Dermis blood vessel endothelial cell (primary cell): ENCODE data around the gene VASN. TPM values are rescaled to one million over a fixed set of nuclear protein-coding genes. Genes with fewer than 3 reads are reported as not detected.

Experiments
- DNase-seq: peaks from one replicate; pipeline ENCODE4 v3.0.0; 2010
- total RNA-seq: library from RNA; depleted of rRNA; stranded (reverse); fragments of >200 nt; gene quantifications from 2 replicates; pipeline ENCODE4 v1.2.3, GENCODE V29; 2014

Gene VASN
- total RNA-seq, 1 donor from 2014 or later = 1.9 TPM

DNA sequence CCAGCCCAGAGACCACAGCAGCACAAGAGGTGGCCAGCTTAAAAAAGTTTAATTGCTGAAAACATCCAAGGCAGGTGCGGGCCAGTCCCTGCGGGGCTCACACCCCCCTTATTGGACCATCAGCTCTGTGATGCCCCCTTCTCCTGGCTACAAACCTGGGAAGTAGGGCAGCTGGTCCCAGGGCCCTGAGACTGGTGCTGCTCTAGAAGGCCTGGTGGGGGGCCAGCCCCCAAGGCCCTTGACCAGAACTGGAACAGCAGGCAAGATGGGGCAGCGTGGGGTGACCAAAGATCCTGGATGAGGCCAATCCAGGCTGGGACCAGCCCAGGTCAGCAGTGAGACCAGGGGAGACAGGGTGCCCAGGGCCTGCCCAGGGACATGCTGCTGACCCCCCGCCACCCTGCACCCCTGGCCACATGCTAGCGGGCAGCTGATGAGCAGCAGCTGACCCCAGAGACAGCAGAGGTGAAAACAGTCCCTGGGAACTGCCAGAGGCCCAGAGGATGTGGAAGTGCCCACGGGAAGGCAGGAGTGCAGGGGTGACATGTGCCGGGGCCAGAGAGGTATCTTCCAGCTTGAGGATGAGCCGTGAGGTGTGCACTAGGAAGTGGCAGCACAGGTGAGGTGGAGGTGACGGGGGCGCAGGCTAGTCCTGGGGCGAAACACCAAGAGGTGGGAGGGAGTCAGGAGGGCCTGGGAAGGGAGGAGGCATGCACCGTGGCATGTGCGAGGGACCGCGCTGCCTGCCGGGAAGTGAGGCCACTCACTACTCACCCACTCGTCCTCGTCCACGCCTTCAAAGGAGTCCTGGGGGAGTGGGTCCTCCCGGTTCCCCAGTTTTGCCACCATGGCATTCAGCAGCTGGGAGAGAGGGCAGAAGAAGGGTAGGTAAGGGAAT lies 16.9 kb upstream of the VASN start:
- no peak for DNase-seq

DNA sequence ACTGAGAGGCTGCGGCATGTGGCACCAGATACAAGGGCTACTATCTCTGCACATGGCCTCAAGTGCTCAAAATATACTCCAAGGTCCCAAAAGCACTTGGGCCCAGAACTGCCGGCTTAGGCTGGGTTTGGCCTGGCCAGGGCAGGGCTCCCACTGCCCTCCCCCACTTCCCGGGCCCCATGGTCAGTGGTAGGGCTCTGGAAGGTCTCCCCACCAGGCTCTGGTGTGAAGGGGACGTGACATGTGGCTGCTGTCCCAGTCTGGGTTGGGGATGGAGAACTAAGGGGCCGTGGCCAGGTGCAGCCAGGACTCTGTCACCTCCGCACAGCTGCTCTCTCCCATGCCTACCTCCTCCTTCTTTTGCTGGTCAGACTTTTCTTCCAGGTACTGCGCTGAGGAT lies 14.8 kb upstream of the VASN start:
- DNase-seq = no peak

DNA sequence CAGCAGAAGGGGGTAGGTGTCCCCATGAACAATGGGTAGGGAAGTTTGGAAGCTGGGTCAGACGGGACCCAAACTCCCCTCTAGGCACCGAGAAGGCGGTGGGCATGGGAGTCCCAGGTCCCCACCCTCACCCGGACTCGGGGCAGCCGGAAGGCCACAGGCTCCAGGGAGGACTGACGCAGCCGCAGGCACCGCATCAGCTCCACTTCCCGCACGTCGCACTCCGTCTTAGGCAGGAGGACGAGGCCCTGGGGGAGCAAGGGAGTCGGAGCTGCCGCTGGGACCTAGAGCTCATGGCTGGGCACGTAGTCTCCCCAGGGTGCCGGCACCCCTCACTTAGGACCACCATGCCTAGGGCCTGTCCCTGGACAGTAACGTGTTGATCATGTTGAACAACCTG lies 13.4 kb upstream of the VASN start:
- no peak for DNase-seq

DNA sequence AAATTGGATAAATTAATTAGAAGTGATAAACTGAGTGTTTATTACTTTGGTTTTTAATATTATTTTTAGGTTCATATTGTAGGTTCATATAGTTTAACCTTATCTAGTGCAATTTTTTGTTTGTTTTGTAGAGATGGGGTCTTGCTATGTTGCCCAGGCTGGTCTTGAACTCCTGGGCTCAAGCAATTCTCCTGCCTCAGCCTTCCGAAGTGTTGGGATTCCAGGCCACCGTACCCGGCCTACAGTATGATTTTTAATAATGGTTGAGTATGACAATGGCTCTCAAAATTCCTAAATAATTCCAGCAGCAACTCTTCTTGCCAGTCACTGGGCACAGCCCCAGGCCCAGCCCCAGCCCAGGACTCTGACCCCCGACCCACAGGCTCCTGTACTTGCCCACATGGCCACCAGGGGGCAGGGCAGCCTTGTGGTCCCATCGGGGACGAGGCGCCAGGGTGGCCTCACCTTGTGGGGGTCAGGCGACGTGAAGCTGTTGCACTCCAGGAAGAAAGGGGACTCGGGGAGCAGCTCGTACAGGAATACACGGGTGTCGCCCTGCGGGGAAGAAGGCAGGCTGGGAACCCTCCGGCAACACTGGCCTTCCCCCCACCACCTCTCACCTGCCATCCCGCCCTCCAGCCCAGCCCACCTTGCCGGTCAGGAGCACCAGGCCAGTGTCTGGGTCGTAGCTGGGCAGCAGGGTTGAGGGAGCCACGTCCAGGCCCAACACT lies 12.7 kb upstream of the VASN start:
- peak; percentile 61 for DNase-seq

DNA sequence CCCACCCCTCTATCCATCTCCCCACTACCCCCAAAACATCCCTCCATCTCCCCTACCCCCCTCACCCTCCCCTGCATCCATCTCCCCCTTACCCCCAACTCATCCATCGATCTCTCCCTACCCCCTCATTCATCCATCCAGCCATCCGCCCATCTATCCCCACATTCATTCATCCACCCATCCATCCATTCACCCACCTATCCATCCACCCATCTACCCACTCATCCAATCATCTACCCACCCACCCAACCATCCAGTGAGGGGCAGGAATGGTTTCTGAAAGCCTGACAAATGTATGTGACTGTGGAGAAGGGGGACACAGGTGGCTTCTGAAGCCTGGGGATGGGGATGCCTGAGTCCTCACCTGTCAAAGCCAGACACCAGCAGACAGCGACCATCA lies 11.7 kb upstream of the VASN start:
- DNase-seq = no peak

DNA sequence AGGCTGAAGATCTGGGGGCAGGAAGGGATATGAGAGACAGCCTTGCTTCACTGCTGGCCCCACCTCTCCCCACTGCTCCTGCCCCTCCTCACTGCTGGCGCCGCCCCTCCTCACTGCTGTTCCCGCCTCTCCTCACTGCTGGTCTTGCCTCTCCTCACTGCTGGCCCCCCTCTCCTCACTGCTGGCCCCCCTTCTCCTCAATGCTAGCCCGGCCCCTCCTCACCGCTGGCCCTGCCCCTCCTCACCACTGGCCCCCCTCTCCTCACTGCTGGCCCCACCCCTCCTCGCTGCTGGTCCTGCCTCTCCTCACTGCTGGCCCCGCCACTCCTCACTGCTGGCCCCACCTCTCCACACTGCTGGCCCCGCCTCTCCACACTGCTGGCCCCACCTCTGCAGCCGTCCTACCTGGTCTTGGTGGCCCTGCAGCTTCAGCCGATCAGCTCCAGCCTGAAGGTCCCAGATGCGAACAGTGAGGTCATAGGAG lies 11.1 kb upstream of the VASN start:
- DNase-seq = no peak

- DNase-seq = no peak
These were observed 10.4 kb upstream of the VASN start for GRCh38 chr16:4361033-4361943.

GRCh38 chr16:4361944-4362311 lies 9.7 kb upstream of the VASN start:
- DNase-seq = no peak

DNA sequence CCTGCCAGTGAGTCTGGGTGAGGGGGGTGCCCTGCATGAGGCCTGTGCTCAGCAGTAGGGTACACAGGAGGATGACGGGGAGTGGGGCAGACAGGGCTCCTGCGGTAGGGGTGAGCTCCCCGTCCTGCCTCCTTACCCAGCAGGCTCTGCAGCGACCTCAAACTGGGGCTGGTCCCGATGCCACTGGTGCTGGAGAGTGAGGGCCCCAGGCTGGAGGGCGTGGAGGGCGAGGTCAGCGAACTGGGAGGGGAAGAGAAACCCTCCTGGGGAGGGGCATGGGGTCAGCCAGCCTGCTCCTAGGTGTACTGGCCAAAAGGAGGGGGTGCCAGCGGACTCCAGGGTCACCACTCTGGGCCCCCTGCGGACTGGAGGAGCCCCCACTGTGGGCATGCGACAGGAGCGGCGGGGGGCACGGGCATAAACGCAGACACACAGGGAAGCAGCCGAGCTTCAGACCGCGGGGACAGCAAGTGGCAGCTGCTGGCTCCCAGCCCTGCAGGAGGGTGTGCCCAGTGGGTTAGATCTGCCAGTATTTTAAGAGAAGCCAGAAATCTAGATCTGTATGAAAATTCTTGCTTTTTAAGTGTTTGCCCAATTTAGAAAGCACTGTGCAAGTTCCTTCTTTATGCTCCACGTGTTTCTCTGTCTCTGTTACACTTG lies 9.0 kb upstream of the VASN start:
- no peak for DNase-seq

DNA sequence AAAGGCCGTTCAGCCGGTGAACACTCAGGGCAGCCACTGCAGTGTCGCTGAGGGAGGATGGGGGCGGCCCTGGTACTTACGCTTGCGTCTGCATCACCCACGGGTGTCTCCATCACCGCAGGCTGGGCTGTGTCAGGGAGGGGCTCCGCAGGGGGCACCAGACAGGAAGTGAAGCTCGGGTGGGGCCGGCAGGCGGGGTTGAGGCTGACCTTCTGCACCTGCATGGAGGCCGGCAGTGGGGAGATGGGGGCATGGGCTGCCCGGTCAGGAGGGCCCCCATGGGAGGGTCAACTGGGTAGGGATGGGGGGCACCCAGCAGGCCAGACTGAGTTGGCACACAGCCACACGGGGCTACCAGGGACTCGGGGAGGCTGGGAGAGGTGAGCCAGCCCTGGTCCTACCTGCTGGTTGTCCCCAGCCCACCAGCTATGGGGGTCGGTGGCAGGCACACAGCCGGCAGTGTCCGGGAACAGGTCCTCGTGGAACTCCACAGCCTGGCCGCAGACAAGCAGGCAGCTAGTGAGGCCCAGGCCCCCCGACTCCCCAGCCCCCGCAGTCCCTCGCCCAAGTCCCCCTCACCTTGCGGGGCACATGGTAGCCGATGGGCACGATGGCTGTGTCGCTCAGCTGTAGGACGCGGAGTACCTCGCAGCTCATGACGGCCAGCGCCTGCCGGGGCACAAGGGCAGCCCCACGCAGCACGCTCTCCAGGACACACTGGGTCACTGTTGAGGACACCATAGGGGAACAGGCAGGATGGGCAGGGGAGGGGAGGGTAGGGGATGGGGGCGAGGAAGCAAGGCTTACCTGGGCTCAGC lies 7.2 kb upstream of the VASN start:
- DNase-seq = no peak

DNA sequence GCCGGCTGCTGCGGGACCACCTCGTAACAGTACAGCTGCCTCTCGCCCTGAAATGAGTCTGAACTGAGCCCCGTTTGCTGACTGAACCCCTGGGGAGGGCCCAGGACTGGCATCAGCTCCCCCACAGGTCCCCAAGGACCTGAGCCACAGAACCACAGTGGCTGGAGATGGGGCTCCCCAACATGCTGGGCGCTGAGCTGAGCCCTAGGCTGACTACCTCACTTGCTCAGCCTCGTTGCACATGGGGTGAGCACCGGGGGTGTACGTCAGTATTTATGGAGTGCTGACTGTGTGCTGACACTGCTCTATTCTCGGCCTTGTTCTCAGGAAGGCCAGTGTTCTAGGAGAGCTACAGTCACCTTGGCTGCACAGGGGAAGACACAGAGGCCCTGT lies 6.6 kb upstream of the VASN start:
- no peak for DNase-seq

GRCh38 chr16:4365615-4366014 lies 6.0 kb upstream of the VASN start:
- no peak for DNase-seq

DNA sequence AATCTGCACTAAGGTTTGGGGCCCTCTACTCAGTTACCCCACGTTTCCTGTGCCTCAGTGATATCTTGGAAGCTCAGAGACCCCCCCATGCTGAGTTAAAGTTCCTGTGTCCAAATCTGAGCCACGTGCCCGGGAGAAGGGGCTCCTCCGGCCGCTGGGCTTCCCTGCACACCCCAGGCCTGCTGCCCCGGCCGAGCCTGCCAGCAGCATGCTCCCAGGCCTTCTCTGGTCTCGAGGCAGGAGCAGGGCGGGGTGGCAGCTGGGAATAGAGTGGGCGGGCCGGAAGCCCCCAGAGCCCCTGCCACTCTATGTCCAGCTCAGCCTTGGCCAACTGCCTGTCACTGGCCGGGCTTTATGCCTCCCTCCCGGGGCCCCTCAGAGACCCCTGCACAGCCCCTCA lies 5.6 kb upstream of the VASN start:
- DNase-seq = no peak

GRCh38 chr16:4367393-4367856 lies 4.2 kb upstream of the VASN start:
- no peak for DNase-seq

DNA sequence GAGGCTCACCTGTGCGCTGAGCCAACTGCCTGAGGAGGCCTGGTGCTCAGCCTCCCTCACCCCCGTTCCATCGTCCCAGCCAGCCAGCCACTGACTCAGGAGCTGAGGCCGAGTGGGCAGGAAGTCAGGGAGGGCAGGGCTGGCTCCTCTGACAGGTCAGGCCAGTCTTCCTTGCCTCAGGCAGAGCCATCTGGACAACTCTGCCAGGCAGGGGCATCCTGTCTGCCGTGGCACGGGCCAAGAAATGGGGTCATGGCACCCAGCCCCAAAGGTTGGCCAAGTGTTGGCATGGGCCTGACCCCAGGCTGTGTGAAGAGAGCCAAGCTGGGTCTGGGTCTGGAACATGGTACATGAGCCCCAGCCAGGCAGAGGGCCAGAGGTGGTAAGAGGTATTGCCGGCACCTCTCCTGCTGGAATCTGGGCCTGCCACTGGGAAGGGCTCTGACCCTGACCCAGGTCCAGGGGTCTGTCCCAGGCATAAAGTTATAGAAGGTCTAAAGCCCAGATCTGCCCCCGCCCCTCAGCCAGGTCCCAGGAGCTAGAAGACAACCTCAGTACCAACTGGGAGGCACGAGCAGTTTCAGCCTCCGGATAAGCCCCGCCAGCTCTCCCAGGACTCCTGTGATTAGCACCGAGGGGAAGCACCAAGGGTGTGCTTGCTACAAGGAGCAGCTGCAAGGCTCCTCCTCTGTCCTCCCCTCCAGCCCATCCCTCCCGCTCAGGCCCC lies 2.5 kb upstream of the VASN start:
- peak; percentile 46 for DNase-seq

GRCh38 chr16:4370151-4370550 lies 1.5 kb upstream of the VASN start:
- no peak for DNase-seq

GRCh38 chr16:4370570-4371356 lies 885 bp upstream of the VASN start:
- no peak for DNase-seq

- DNase-seq = peak; percentile 23
These were observed 441 bp downstream of the VASN start for GRCh38 chr16:4372001-4372577.
